HG02981 (cell line): Measurements from ENCODE around the gene HOXA1.

Experiments used
- ATAC-seq: cut with Tn5 transposase; IDR thresholded peaks from one replicate; pipeline ENCODE4 v1.9.1; 2021; ENCODE audit warnings: mild to moderate bottlenecking, moderate library complexity; ENCODE audit not compliant: unreplicated experiment

The HOXA1 gene

DNA sequence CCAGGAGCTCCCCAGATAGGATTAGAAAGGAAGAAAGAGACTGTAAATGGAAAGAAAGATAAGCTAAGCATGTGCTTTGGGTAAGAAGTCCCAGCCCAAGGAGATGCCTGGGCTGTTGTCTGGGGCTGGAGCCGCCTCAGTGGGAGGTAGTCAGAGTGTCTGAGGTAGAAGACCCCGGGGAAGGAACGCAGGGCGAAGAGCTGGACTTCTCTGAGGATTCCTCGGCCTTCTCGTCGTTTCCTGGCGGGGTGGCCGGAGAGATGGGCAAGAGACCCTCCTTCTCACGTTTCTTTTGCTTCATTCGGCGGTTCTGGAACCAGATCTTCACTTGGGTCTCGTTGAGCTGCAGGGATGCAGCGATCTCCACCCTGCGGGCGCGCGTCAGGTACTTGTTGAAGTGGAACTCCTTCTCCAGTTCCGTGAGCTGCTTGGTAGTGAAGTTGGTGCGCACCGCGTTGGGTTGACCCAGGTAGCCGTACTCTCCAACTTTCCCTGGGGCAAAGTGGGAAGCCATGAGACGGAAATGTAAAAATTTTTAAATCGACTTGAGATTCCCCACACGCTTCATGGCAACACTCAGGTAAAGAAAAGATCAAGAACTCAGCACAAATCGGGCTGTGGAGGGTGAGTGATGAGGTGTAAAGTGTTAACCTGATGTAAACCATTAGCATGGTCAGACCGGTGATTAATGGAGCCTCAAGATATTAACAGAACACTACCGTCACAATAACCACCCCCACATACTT, 1.3 kb downstream of the HOXA1 start:
- ATAC-seq = no peak

DNA sequence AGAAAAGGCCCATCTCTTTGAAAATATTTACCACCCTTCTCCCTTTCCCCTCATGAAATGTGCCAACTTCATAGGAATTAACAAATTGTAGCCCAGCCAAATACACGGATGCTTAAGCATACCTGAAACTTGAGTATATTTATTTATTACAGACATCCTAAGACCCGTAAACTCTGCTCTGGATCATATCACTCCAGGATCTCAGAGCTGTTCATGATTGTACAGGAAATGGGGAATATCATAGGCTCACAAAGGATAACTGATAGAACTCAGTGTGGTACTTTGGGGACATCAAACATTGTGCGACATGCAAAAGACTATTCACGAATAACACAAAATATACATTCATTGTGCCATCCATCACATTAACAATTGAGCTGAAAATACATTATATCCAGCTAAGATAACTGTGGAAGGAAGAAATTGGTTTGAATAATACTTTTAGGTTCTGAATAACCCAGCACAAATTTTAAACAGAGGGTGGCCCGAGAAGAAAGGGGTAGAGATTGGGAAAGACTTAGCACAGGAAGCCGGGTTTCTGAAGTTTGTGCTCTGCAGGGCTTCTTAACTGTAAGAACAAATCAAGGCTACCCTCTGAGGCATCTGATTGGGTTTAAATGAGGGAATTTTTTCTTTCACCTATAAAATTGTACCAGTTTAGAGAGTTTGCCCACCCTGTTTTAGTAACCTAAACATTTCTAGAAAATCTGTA, 2.5 kb downstream of the HOXA1 start:
- ATAC-seq = no peak

DNA sequence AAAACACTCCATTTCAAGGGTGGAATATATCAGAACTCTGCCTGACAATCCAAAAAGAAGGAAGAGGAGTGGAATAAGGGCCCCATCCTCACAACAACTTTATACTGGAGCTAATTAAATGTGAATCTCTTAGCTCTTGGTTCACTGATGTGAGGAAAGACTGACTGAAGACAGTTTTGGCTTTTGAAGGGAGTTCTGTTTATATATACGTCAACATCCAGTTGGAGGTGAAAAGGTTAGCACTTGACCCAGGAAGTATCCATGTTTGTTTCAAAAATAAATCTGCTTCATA, 3.0 kb downstream of the HOXA1 start:
- no peak for ATAC-seq

DNA sequence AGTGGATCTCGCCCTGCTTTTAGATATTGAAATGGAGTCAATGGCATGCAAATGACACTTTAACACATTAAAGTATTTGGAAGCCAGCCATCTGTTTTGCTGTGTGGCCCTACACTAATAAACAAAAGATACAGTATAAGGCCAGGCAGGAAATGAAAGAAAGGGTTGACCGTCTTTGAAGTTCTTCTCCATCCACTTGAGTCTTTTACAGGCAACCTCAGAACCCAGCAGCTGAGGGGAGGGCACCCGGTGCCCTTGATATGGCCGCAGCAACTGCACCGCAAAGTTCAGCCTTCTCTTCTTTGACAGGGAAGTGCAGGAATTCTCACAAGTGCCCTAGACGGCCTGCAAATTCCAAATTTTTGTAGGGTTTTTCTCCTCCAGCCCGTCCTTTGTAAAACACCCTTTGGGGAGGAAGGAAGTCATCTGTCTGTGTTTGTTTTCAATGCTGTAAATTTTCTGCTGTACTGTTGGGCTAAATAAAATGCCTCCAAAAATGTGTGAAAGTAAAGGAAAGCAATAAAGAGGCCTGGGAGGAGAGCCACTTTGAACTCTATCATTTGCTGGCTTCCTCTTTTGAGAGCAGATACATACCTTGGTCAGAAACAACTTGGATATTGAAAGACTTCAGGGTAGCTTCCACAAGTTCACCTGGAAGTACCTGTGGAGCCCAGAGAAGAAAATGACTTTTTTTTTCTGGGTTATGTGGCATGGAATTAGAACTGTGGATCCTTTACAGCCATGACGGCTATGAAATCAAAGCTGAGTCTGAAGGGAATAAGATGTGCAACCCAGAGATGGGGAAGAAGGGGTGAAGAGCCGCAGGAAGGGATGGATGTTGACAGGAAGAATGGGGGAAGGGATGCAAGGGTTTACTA, 3.6 kb downstream of the HOXA1 start:
- ATAC-seq = no peak

DNA sequence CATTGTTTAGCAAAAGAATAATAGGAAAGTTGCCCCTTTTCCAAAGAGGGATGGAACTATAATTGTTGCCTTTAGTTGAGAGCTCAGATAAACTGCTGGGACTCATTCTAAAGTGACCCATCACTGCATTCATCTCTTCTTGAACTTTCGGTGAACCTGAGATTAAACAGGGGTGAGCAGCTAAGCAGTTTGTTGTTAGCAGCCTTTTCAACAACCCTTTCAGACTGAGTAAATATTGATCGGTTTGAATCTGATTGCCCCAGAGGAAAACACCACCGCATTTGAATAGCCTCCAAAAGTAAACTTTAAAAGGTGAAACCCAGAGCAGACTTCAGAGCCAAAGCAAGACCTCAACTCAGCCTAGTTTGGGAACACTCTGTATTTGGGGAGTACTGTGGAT, 4.7 kb downstream of the HOXA1 start:
- no peak for ATAC-seq

DNA sequence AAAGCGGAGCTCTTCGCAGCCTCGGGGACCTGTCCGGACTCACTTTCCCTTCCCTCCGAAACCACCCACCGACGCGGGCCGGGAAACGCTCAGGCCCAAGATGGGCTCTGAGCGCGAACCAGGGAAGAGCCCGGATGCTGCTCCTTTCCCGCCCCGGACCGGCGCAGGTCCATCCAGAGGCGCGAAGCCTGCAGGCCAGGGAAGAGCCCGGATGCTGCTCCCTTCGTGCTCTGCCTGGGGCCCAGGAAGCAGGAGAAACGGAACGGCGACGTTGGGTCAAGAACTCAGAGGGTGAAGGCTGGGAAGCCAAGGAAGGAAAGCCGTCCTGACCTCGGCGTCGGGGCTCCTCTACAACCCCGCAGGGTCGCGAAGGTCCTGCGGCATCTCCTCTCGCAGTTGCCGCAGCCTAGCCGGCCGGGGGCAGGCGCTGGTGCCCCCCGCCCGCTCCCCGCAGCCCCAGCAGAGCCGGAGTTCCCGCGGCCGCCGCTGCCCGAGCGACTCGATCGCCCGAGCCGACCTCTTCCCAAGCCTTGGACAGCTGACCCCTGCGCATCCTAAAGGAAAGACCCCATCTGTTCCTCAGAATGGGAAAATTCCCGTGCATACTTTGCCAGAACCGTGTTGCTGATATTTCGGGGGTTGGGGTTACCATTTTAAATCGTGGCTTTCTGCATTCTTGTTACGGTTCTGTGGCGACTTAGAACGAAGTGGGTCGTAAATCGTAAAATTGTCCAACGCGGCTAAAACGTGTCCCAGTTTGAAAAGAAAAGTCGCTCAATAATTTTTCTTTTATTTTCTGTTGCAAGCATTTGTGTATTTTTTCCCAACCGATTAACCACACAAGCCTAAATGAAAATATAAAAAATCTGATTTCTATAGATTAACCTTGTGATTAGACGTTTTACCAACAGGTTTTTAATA, 7.5 kb downstream of the HOXA1 start:
- ATAC-seq = no peak

DNA sequence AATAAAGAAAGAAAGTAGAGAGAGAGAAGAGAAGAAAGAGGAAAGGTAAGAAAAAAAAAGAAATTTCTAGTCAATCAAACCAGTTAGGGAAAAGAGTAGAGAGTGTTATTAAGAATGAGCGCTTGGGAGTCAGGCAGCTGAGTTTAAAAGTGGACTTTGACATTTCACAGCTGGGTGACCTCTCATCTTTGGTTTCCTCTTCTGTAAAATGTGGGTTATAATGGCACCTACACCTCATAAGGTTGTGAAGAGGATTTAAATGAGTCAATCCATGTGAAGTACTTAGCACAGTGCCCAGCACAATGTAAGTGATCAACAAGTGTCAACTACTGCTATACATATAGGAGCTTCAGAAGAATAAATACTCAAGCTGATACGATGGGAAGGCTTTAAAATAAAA, 12.2 kb downstream of the HOXA1 start:
- ATAC-seq = no peak

DNA sequence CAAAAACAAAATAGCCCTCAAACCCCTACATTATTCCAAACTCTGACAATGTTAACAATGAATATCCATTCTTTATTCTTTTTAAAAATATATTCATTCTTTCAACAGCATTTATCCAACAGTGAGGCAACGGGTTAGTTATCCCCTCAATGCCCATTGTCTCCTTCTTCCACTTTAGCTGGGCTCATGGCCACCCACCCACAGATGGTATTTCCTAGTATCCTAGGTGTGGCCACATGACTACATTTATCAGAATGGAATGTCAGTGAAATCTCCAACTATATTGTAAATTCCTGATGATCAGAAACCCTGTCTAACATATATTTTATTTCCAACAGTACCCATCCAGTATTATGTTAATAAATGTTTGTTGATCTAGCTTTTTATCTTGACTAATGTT, 13.6 kb downstream of the HOXA1 start:
- no peak for ATAC-seq

DNA sequence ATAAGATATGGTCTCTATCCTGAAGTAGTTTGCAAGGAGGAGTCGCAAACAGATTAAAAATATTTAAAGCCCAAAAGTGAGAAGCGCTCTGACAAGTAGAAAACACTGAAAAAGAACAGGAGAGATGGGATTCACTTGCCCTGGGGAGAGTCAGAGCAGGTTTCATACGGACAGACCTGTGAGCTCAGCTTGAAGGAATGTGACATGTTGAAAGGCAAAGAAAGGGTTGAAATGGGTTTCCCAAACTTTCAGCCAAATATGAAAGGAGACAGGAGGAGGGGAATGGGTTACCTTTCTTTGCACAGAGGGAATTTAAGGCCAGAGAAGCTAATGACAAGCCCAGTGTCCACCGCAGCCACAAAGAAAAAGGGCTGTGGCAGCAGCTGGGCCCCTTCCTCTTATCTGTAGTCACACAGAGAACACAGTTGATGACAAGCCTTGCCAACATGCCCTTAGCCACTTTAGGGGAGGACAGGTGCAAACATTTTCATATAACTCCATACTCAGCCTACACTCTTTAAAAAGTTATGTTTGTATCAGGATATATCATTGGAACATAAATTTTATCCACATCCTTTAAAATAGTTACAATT, 14.9 kb downstream of the HOXA1 start:
- ATAC-seq = no peak

DNA sequence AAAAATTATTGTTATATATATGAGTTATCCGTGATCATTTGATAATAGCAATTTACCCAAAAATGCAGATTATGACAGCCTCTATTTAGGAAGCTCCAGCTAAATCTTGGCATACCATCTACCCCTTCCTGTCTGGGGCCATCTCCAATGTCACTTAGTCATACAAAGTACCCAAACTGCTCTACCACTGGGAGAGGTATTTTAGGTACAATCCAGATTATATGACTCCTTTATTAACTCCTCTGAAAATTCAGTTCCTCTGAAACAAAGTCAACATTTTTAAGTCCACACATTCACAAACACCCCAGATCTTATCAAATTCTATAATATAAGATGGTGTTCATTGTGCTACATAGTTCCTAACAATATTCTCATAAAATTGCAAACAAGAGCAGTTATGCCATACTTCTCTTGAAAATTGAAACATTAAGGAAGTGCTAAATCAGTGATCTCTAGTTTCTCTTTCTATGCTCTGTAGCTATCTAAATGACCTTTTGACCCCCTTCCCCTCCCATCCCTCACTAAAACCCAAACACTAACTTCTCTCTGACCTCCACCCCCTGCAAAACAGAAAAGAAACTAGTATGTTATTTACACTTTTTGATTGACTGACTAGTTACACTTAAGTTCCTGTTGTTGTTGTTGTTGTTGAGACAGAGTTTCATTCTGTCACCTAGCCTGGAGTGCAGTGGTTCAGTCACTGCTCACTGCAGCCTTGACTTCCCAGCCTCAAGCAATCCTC, 16.4 kb downstream of the HOXA1 start:
- ATAC-seq = no peak

DNA sequence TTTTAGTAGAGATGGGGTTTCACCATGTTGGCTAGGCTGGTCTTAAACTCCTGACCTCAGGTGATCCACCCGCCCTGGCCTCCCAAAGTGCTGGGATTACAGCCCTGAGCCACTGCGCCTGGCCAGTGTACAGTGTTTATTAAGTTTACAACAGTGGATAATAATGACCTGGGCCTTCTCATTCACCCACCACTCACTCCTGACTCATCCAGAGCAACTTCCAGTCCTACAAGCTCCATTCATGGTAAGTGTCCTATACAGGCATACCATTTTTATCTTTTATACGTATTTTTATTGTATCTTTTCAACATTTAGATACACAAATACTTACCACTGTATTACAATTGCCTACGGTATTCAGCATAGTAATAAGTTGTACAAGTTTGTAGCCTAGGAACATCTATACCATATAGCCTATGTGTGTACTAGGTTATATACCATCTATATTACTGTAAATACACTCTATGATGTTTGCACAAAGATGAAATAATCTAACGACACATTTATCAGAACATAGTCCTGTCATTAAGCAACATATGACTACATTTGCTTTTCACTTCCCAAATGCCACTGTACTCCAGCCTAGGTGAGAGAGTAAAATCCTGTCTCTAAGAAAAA, 17.1 kb downstream of the HOXA1 start:
- ATAC-seq = no peak

DNA sequence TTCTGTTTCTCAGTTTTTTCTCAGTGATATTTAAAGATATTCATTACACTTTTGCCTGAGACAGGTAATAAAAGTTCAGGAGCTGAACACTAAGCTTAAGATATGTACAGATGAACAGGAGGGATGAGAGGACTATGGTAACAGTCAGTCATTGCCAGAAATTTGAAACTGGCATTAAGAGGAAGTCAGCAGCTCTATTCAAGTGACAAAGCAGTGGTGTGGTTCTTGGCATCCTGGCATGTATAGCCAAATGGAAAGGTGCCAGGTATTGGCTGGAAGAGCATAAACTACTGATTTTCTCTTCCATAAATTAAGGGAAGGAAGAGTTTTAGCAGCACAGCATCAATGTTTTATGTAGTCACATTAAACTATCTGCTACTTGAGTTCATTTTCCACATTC, 22.7 kb downstream of the HOXA1 start:
- ATAC-seq = no peak

DNA sequence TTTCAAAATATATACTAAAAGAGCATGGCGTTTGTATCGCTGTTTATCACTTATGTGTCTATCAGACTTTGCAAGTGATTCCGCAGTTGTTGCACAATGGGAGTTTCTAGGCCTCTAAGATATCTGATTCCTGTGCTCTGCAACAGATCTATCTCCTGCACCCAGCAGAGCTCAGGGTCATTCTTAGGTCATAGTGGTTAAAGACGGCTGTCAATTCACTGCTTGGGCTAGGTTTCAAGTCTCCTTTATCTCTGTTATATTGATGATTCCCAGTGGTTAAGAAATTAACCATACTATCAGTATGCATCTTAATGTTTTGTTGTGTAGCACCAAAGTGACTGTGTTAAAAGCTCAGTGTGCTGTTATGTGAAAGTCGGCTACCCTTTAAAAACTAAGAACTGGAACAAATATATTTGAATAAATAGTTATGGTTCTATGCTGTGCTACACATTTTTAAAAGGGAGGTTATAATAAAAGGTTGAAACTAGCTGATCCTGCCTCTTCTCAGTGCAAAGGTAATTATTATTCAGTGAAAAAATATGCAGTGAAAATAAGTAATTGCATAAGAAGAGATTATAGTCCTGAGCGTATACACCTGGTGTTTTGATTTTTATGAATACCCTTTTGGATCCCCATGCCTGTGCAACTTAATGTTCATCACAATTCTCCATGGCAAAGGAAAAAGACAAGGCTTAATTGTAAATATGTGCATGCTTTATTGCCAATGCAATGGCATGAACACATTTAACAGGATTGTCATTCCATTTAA, 24.0 kb downstream of the HOXA1 start:
- ATAC-seq = no peak

DNA sequence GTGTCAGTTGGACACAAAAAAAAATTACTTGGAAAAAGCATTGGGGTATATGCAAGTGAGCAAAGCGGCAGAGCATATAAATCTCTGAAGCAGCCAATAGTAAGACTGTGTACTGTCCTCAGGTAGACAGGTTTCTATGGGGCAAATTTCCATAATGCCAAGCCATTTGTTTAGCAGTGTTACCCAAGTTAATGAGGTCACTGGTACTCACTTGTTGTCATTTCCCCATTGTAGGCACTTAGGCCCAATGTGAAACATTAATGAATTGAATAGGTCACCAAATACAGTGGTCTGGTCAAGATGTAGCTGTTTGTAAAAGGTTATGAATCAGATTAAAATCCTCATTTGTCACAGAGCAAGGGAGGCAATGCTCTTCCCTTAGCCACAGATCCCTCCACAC, 27.5 kb downstream of the HOXA1 start:
- ATAC-seq = no peak

DNA sequence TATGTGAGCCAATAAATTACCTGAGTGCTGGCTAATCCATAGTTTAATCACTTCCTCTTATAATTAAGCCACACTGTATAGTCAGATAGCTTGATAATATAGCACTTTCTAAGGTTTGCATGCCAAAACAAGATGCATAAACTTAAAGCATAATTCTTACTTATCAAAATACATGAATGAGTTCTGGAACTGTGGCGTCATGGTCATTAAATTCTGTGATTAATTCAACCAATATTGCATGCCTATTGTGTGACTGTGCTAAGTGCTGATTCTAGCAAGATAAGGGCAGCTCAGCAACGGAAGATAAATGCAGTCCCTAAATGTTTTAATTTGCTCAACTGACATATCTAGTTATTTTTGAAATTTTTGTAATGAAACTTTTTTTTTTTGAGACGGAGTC, 29.7 kb downstream of the HOXA1 start:
- ATAC-seq = no peak

DNA sequence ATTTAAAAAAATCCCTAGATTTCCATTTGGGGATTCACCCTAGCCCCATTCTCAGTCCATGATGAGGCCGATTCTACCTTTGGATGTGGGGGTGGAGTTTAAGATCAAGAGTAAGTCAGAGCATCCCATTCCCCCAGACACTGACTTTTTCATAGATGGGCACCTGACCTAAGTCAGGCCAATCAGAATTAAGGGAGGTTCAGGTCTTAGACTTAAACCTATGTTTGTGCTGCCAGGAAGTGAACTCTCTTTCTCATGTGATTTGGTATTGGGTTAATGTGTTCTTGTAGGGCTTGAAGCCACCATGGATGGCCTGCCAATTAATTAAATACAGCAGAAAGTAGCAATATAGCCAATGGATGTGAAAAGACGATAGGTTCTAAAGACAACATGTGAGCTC, 30.1 kb downstream of the HOXA1 start:
- ATAC-seq = no peak

DNA sequence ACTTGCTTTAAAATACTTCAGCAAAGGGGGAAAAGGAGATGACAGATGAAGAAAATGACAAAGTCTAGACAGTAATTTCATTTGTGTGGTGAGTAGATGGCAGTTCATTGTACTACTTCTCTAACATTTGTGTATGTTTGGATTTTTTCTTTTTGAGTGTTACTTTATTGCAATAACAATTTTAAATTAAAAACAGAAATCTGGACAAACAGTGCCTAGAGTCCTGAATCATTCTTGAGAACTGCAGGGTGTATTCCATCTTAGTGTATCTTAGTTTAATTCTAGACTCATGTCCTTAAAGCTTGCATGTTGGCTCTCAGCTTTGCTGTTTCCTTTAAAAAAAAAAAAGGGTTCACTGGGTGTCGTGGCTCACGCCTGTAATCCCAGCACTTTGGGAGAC, 31.1 kb downstream of the HOXA1 start:
- no peak for ATAC-seq

DNA sequence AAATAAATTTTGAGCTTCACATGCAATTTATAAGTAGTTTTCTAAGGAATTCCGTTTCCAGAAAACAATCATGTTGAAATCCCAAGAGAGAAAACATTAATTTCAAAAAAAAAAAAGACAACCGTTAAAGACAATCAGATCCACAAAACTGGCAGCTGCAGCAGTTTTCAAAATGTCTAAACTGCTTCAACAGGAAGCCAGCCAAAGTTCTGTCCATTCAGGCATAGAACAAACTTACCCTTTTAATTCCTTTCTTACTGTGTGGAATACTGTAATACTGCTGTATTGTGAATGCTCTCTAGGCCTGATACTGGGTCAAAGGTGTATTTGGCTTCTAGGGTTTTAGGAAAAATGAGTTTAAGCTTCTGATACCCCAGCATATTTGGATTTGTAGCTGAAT, 31.6 kb downstream of the HOXA1 start:
- ATAC-seq = no peak

DNA sequence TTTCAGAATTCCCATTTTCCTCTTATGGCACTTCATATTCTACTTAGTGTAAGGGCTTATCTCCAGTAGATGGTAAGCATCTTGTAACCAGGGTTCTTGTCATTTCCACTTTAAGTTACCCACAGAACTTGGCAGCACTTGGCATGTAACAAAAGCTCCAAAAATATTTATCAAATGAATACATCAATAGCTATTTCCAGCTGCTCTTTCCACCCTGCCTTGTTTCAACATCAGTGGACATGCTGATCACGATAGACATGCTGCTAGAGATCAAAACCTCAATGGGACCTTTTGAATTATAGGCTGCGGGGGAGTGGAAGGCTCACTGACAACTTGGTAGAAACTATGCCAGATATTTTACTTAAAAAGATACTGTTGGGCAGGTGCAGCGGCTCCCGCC, 32.9 kb downstream of the HOXA1 start:
- no peak for ATAC-seq
